ENCODE data around the gene NOL4L.

The NOL4L gene

GRCh38 chr20:32526541-32526940, 58.6 kb downstream of the NOL4L start:
- DNase-seq, result no peak

GRCh38 chr20:32526125-32526524, 59.0 kb downstream of the NOL4L start:
- no peak for DNase-seq

- peak in 52 of 58 donors; percentile 36 to 91 (median 64) for DNase-seq
Measured at GRCh38 chr20:32524829-32525501, 60.2 kb downstream of the NOL4L start.

GRCh38 chr20:32523613-32524213, 61.4 kb downstream of the NOL4L start:
- no peak for DNase-seq

GRCh38 chr20:32522776-32523612, 62.1 kb downstream of the NOL4L start:
- no peak for DNase-seq

GRCh38 chr20:32522526-32522775, 62.7 kb downstream of the NOL4L start:
- no peak for DNase-seq

GRCh38 chr20:32521780-32522525, 63.2 kb downstream of the NOL4L start:
- DNase-seq, result peak in 52 of 58 donors; percentile 21 to 83 (median 53)

- DNase-seq, result no peak
Measured at GRCh38 chr20:32520927-32521203, 64.3 kb downstream of the NOL4L start.

GRCh38 chr20:32519381-32519730, 65.8 kb downstream of the NOL4L start:
- DNase-seq, result no peak

- DNase-seq, result no peak
Measured at GRCh38 chr20:32518593-32519380, 66.3 kb downstream of the NOL4L start.

GRCh38 chr20:32517914-32518592, 67.1 kb downstream of the NOL4L start:
- no peak for DNase-seq

GRCh38 chr20:32517518-32517873, 67.6 kb downstream of the NOL4L start:
- DNase-seq, result no peak

GRCh38 chr20:32516583-32517517, 68.3 kb downstream of the NOL4L start:
- peak in 28 of 58 donors; percentile 12 to 71 (median 40) for DNase-seq

GRCh38 chr20:32515631-32516101, 69.5 kb downstream of the NOL4L start:
- no peak for DNase-seq

GRCh38 chr20:32514760-32515159, 70.4 kb downstream of the NOL4L start:
- DNase-seq, result no peak

GRCh38 chr20:32513031-32513866, 71.9 kb downstream of the NOL4L start:
- DNase-seq, result no peak

- DNase-seq, result no peak
Measured at GRCh38 chr20:32512047-32512385, 73.1 kb downstream of the NOL4L start.

- DNase-seq, result no peak
Measured at GRCh38 chr20:32511358-32512046, 73.6 kb downstream of the NOL4L start.

Data from anterior cingulate cortex (tissue), 58 donors.